NCI-H2107 treated with DMSO at 0.1 percent for 48 hours (cell line): Measurements from ENCODE around the gene ADGRV1.

Experiments
- DNase-seq: peaks from one replicate; lab custom pipeline; 2025; ENCODE audit not compliant: unreplicated experiment; lab: John Stamatoyannopoulos, UW

The ADGRV1 gene

GRCh38 chr5:90930756-90931431 is 372.3 kb downstream of the ADGRV1 start:
- no peak for DNase-seq

GRCh38 chr5:90932052-90932699 is 373.6 kb downstream of the ADGRV1 start:
- peak; percentile 22 for DNase-seq

- no peak for DNase-seq
Observed at GRCh38 chr5:90933298-90933697, 374.7 kb downstream of the ADGRV1 start.

- DNase-seq, result no peak
Observed at GRCh38 chr5:90934091-90934719, 375.6 kb downstream of the ADGRV1 start.

DNA sequence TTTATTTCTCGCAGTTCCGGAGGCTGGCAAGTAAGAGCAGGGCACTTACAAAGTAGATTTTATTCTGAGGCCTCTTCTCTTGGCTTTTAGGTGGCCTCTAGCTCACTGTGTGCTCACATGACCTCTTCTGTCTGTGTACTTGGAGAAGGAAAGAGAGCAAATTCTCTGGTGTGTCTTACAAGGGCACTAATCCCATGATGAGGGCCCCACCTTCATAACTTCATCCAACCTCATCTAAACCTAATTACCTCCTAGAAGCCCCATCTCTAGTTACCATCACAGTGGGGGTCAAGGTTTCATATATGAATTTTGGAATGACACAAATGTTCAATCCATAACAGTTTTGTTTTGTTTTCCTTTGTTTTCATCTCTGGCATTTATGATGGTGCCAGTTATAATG is 376.1 kb downstream of the ADGRV1 start:
- no peak for DNase-seq

DNA sequence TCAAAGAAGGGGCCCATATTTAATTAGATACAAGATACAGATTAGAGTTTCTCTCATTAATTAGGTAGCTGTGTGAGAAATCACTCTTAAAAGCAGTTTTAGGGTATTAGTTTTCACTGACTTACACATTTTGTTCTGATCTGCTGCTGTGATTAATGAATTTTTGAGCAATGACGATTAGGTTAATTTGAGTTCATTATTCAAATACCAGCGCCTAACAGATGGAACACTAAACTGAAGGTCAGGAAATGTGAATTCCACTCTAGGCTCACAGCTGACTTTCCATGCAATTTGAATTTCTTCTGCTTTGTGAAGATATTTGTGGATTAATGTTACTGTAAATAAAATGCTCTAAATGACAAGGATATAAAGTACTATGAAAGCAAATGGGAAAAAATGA is 380.6 kb downstream of the ADGRV1 start:
- DNase-seq, result no peak

GRCh38 chr5:90940227-90940995 is 381.8 kb downstream of the ADGRV1 start:
- peak; percentile 74 for DNase-seq

GRCh38 chr5:90941002-90941720 is 382.6 kb downstream of the ADGRV1 start:
- DNase-seq, result no peak

- no peak for DNase-seq
Observed at GRCh38 chr5:90944116-90944515, 385.5 kb downstream of the ADGRV1 start.

GRCh38 chr5:90947667-90948066 is 389.1 kb downstream of the ADGRV1 start:
- DNase-seq, result no peak

DNA sequence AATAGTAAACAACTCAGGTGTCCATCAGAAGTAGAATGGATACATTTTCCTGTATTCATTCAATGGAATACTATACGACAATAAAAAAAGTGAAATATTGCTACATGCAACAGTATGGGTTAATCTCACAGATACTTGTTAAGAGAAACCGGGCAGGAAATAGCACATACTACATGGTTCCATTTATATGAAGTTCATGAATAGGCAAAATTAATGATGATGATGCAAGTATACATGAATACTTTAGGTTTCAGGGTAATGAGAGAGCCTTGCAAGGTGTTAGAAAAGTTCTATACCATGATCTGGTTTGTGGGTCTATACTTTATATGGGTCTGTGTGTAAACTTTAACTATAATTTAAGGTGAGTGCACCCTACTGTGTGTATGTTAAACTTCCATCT is 390.4 kb downstream of the ADGRV1 start:
- DNase-seq, result no peak

DNA sequence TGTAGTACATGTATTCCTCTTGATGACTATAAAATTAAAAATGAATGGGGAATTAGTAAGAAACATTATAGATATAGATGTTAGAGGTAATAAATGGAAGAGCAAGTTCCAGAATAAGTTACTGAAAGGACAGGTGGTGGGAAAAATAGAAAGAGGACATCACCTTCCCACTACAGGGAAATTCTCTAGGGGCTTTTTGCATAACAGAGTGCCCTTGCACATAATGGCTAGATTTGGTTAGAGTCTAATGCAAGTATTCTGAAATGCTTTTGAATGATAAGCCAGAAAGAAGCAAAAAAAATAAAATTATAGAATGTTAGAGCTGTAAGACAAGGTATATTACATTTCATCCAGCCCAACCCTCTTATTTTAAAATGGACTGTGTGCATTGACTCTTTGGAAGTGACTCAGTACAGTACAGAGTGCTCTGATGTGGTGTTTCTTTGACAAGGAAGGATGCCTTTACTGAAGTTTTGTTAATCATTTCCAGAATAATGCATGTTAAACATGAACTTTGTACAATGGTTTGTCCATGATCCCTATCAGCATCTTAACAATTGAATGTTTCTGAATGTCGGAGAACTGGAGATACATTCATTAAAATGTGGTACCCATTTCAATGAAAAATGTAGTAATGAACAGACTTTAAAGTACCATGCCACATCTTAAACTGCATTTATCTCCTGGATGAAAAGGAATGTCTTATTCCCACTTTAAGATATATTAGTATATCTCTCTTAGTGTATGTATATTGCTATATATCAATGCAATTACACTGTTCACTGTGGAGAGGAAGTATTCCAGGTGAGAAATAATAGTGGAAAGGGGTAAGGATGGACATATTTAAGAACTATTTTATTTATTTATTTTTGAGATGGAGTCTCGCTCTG is 391.1 kb downstream of the ADGRV1 start:
- no peak for DNase-seq

GRCh38 chr5:90955001-90955635 is 396.5 kb downstream of the ADGRV1 start:
- no peak for DNase-seq

- no peak for DNase-seq
Observed at GRCh38 chr5:90956511-90957097, 398.0 kb downstream of the ADGRV1 start.

DNA sequence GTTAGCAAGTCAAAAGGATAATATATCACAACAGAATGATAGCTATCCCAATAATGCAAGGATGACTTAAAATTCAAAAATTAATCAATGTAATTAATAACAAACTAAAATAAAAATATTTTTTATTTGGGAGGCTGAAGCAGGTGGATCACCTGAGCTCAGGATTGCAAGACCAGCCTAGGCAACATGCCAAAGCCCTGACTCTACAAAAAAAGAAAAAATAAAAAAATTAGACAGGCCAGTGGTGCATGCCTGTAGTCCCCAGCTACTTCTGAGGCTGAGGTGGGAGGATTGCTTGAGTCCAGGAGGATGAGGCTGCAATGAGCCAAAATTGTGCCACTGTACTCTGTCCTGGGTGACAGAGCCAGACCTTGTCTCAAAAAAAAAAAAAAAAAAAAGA is 399.3 kb downstream of the ADGRV1 start:
- no peak for DNase-seq

DNA sequence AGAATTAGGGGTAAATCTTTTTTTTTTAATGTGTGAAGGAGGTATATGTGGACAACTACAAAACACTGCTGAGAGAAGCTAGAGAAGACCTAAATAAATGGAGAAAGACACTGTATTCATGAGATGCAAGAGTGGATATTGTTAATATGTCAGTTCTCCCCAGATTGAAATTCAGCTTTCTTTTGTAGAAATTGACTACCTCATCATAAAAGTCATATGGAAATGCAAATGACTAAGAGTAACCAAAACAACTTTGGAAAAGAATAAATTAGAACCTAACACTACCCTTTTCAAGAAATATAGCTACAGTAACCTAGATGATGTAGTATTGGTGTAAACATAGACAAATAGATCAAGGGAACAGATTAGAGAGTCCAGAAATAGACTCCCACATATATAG is 400.7 kb downstream of the ADGRV1 start:
- no peak for DNase-seq

DNA sequence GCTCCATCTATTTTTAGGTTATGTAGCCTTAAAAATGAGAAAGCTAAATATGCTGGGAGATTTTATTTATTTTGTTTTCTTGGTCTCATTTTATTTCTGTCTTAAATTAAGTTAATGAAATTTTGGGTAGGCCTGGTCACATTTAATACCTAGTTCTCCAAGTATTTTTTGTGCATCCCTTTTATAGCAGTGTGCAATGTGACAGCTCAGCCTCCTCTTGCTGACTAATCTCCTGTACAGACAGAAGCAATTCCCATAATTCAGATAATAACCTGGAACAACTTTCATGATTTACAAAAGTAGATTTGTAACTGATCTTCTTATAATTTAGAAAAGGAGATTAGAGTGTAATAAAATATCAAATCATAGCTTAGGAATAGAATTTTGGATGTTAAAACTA is 403.9 kb downstream of the ADGRV1 start:
- DNase-seq, result no peak

GRCh38 chr5:90965110-90965685 is 406.6 kb downstream of the ADGRV1 start:
- DNase-seq, result no peak

DNA sequence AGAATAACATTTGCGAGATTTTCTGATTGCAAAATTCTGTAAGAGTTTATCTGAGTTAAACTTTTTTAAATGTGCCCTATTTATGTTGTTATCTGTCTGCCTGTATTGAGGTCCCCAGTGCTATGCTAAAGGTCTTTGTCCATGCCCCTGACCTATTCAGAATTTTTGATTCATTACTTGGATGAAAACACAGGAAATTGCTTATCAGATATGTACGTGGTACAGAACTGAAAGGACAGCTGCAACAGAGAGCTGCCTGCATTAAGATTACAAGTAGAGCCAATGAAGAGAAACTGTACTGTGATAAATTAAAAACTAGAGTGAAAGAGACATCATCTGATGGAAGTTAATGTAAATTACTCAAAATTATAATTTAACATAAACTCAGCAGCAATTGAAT is 408.8 kb downstream of the ADGRV1 start:
- DNase-seq, result no peak
